A673 (cell line): ENCODE data around the gene BRINP2. TPM values are rescaled to one million over a fixed set of nuclear protein-coding genes. Genes with fewer than 3 reads are reported as not detected.

ENCODE experiments used
- BruUV-seq: library from RNA; stranded (reverse); fragments of 400-500 nt; replicated peaks from 2 replicates; lab custom pipeline; 2021; lab: Mats Ljungman, UMichigan
- CTCF ChIA-PET: fragments of 300-600 bp; sonication (Branson Sonifier 250); formaldehyde crosslinking; loops from one replicate; lab custom pipeline; 2022; ENCODE audit warnings: antibody characterized with exemption; lab: Charles Lee
- POLR2A ChIA-PET: fragments of 300-600 bp; sonication (Branson Sonifier 250); formaldehyde crosslinking; loops from one replicate; lab custom pipeline; 2022; ENCODE audit warnings: antibody characterized with exemption; ENCODE audit not compliant: low non-redundant PET; lab: Charles Lee
- DNase-seq: peaks from one replicate; pipeline ENCODE4 v3.0.0-alpha.2; 2015; ENCODE audit warnings: low spot score
- H3K27ac ChIP-seq: fragments of 200-600 bp; sonication (generic); 2 replicates; pipeline ENCODE4 v1.5.1; 2016; ENCODE audit warnings: mixed run types, low read depth, mild to moderate bottlenecking, mixed read lengths, antibody characterized with exemption, low read length; ENCODE audit not compliant: poor library complexity, severe bottlenecking
- H3K27me3 ChIP-seq: fragments of 200-600 bp; sonication (generic); replicated peaks from 2 replicates; pipeline ENCODE4 v1.6.1; 2017; ENCODE audit warnings: mixed run types, low read depth, mild to moderate bottlenecking, mixed read lengths, antibody characterized with exemption, low read length; ENCODE audit not compliant: insufficient read depth, poor library complexity
- H3K36me3 ChIP-seq: fragments of 200-600 bp; sonication (generic); 2 replicates; pipeline ENCODE4 v1.6.1; 2016; ENCODE audit warnings: mixed run types, mild to moderate bottlenecking, mixed read lengths, antibody characterized with exemption, low read length; ENCODE audit not compliant: insufficient read depth, poor library complexity, severe bottlenecking
- H3K4me1 ChIP-seq: fragments of 200-600 bp; sonication (generic); 2 replicates; pipeline ENCODE4 v1.6.1; 2017; ENCODE audit warnings: mixed run types, mild to moderate bottlenecking, mixed read lengths, antibody characterized with exemption, low read length; ENCODE audit not compliant: insufficient read depth, poor library complexity, severe bottlenecking
- H3K4me3 ChIP-seq: fragments of 200-600 bp; sonication (generic); 2 replicates; pipeline ENCODE4 v1.5.1; 2016; ENCODE audit warnings: low read depth, mixed run types, mild to moderate bottlenecking, mixed read lengths, low read length; ENCODE audit not compliant: poor library complexity, severe bottlenecking
- H3K9me3 ChIP-seq: fragments of 200-600 bp; sonication (generic); 2 replicates; pipeline ENCODE4 v1.6.1; 2016; ENCODE audit warnings: mixed run types, low read depth, mild to moderate bottlenecking, mixed read lengths, antibody characterized with exemption, low read length; ENCODE audit not compliant: poor library complexity, severe bottlenecking
- EZH2 ChIP-seq: fragments of 200-600 bp; sonication (generic); IDR thresholded peaks from 2 replicates; pipeline ENCODE4 v1.6.1; 2017; ENCODE audit warnings: borderline replicate concordance, low read depth, mild to moderate bottlenecking, mixed read lengths, antibody characterized with exemption, low read length; ENCODE audit not compliant: poor library complexity, severe bottlenecking
- intact Hi-C: fragments of 100-400 bp; cut with micrococcal nuclease; formaldehyde crosslinking; loops from one replicate; pipeline ENCODE4 v1.10.0; 2022; ENCODE audit not compliant: unreplicated experiment
- total RNA-seq: library from RNA; stranded (reverse); gene quantifications from 2 replicates; pipeline ENCODE4 v1.2.3, GENCODE V29; 2021
- TF ChIP-seq, protein P1 (sequence below): fragments of 300-800, 200-600 bp; sonication (generic); conservative IDR thresholded peaks from 2 replicates; pipeline ENCODE4 v1.5.1; 2017; ENCODE audit warnings: low read depth, mild to moderate bottlenecking, antibody characterized with exemption, low read length, moderate library complexity, mixed read lengths

The BRINP2 gene
- total RNA-seq, 1 experiment from 2014 or later: 0.67 TPM

- no peak overlapping the region for H3K4me3 ChIP-seq
- no peak for DNase-seq
- CTCF ChIA-PET: no interaction called here
- H3K4me1 ChIP-seq: no peaks in the 10 kb centered on the region
- BruUV-seq: no TSS peak
- H3K9me3 ChIP-seq: no peaks in the 10 kb centered on the region
- H3K27ac ChIP-seq: no peak overlapping the region
- no peaks in the 10 kb centered on the region for H3K36me3 ChIP-seq
- intact Hi-C loops: no loop called here
- no peaks in the 10 kb centered on the region for H3K27me3 ChIP-seq
- TF ChIP-seq EZH2: no peak
- TF ChIP-seq, protein P1, sequence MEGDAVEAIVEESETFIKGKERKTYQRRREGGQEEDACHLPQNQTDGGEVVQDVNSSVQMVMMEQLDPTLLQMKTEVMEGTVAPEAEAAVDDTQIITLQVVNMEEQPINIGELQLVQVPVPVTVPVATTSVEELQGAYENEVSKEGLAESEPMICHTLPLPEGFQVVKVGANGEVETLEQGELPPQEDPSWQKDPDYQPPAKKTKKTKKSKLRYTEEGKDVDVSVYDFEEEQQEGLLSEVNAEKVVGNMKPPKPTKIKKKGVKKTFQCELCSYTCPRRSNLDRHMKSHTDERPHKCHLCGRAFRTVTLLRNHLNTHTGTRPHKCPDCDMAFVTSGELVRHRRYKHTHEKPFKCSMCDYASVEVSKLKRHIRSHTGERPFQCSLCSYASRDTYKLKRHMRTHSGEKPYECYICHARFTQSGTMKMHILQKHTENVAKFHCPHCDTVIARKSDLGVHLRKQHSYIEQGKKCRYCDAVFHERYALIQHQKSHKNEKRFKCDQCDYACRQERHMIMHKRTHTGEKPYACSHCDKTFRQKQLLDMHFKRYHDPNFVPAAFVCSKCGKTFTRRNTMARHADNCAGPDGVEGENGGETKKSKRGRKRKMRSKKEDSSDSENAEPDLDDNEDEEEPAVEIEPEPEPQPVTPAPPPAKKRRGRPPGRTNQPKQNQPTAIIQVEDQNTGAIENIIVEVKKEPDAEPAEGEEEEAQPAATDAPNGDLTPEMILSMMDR: no peak
- POLR2A ChIA-PET: no interaction called here
These were observed 39.0 kb upstream of the BRINP2 start for GRCh38 chr1:177131723-177132122.

DNA sequence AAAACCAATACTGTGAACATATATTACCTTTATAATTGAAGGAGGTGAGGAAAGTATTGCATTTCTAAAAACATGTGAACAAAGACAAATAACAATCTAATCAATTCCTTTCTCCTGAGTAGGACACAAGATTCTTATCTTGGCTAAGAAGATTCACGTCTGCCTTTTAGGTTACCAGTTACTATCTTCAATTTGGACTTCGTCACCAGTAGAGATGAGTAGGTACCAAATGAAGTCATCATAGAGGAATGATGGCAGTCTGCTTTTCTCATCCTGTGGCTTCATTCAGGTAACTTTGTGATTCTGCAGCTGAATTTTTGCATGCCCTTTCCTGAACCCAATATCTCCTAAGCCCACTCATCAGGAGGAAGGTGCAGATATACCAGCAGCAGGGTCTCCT is 38.6 kb upstream of the BRINP2 start:
- Histone ChIP-seq H3K27ac (no peak overlapping the region), H3K36me3 (no peaks in the 10 kb centered on the region), H3K4me1 (no peaks in the 10 kb centered on the region), H3K4me3 (no peak overlapping the region), H3K27me3 (no peaks in the 10 kb centered on the region), H3K9me3 (no peaks in the 10 kb centered on the region)
- ChIA-PET CTCF (no interaction called here), POLR2A (no interaction called here)
- no TSS peak for BruUV-seq
- TF ChIP-seq, protein P1: no peak
- no peak for TF ChIP-seq EZH2
- intact Hi-C loops: no loop called here
- no peak for DNase-seq

GRCh38 chr1:177133977-177134538 is 36.7 kb upstream of the BRINP2 start:
- no peaks in the 10 kb centered on the region for H3K9me3 ChIP-seq
- CTCF ChIA-PET: no interaction called here
- no peak overlapping the region for H3K4me3 ChIP-seq
- H3K27me3 ChIP-seq: no peaks in the 10 kb centered on the region
- H3K36me3 ChIP-seq: no peaks in the 10 kb centered on the region
- BruUV-seq: no TSS peak
- DNase-seq: no peak
- H3K27ac ChIP-seq: no peak overlapping the region
- intact Hi-C loops: no loop called here
- TF ChIP-seq EZH2: no peak
- TF ChIP-seq, protein P1: no peak
- H3K4me1 ChIP-seq: no peaks in the 10 kb centered on the region
- POLR2A ChIA-PET: no interaction called here
